ENCODE results near the gene PPP5C. TPM values are rescaled to one million over a fixed set of nuclear protein-coding genes. Genes with fewer than 3 reads are reported as not detected.
"Not testable (repeated sequence)": the region's sequence is repeated elsewhere in the genome, so short reads cannot be mapped to it uniquely, and the experiment has no call there.

Gene PPP5C
- total and polyA plus RNA-seq, 9 of the 15 experiments (the other 6 are each of a cell fraction or from before 2014, with no cell fraction given), result 1.9 to 166 (median 108) TPM

DNA sequence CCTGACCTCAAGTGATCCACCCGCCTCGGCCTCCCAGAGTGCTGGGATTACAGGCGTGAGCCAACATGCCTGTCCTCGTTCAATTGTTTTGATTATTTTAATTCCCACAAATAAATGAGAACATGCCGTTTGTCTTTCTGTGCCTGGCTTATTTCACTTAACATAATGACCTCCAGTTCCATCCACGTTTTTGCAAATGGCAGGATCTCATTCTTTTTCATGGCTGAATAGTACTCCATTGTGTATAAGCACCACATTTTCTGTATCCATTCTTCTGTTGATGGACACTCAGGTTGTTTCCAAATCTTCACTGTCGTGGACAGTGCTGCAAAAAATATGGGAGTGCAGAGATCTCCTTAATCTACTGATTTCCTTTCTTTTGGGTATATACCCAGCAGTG lies 86.6 kb downstream of the PPP5C start:
- H3K79me2 ChIP-seq (ENCODE audit: control insufficient read depth, insufficient read depth, low read length); H3K36me3 ChIP-seq (ENCODE audit: control insufficient read depth, insufficient read depth, low read length); ATAC-seq; H3K27ac ChIP-seq (ENCODE audit: extremely low read depth, low read depth, low read length); DNase-seq (ENCODE audit: extremely low read depth in 1 of 4, low spot score in 3 of 4); H3K4me2 ChIP-seq (ENCODE audit: insufficient read depth, low read length); H2AFZ ChIP-seq (ENCODE audit: low read depth, low read length); H3K9me1 ChIP-seq (ENCODE audit: control insufficient read depth, insufficient read depth, low read length); H3K9me3 ChIP-seq (replicated peaks; ENCODE audit: control insufficient read depth, insufficient read depth, low read depth, low read length); H3K4me3 ChIP-seq; BruUV-seq (replicated peaks); H3K9ac ChIP-seq (ENCODE audit: insufficient read depth in 1 of 2, low read depth in 2 of 2, low read length in 2 of 2); FAIRE-seq; H3K4me1 ChIP-seq (replicated peaks in 1 of 2; ENCODE audit: control insufficient read depth in 2 of 2, insufficient read depth in 2 of 2, low read length in 2 of 2); in situ Hi-C loops (cut with MboI); H4K20me1 ChIP-seq (replicated peaks; ENCODE audit: control insufficient read depth, insufficient read depth, low read length): not testable (repeated sequence)
- TF ChIP-seq ZNF146 (CRISPR knock-in tag; IDR thresholded peaks at IDR 0.05; ENCODE audit: unreplicated experiment) (peak; percentile 97), RBM25 (IDR thresholded peaks at IDR 0.05; ENCODE audit: low read depth, low read length, severe bottlenecking) (peak; percentile 85), KDM1A (IDR thresholded peaks at IDR 0.05) (0 out of 4 replicates have a peak, but pooled peaks of 1 of the 2 experiments have one; percentile 40)
- 23% methylated on average over 7 of the region's 7 CpGs for WGBS (ENCODE audit: insufficient coverage, low coverage, missing lambda C conversion rate)
- ChIA-PET POLR2A (interaction anchor here (1.0 kb wide), 1 partner anchor 17 kb away, joined by 3 read pairs; no protein-coding TSS in a partner anchor), CTCF (ENCODE audit: low intra/inter-chr PET ratio) (interaction anchor here (0.6 kb wide), 1 partner anchor 32 kb away, joined by 4 read pairs; no protein-coding TSS in a partner anchor)
- H3K27me3 ChIP-seq (ENCODE audit: control insufficient read depth in 2 of 2, insufficient read depth in 2 of 2, low read length in 2 of 2), result peaks cover 19 to 21% of the 10 kb centered on the region in 2 experiments
- intact Hi-C loops (cut with micrococcal nuclease), result loop anchor here (2.0 kb wide), 1 partner anchor 29 kb away; no protein-coding TSS in a partner anchor

DNA sequence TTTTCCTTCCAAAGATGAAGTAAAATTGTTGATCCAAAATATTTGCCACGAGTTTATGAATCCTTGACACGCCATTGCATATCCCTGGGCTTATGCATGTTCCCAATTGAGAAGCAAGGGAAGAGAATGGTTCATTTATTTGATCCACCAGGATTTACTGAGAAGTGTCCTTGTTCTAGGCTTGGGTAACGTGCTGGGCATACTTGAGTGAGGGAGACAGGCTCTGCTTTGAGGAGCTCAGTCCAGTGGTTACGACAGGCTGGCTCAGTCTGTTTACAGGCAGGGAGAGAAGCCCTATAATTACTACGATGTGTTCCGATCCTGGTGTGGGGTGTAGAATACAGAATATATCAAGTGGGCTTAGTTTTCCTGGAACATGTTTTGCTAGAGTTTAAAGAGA lies 88.1 kb downstream of the PPP5C start:
- no peak overlapping the region for H3K4me3 ChIP-seq
- H3K27me3 ChIP-seq (ENCODE audit: control insufficient read depth in 2 of 2, insufficient read depth in 2 of 2, low read length in 2 of 2), result peaks cover 10 to 11% of the 10 kb centered on the region in 2 experiments; a peak in 4 of 5 replicates
- ChIA-PET CTCF (ENCODE audit: low intra/inter-chr PET ratio) (interaction anchor here (0.6 kb wide), 1 partner anchor 956 kb away, joined by 7 read pairs; no protein-coding TSS in a partner anchor), POLR2A (interaction anchor here (0.6 to 1.3 kb wide), 2 partner anchors 12 to 14 kb away, joined by 3 to 4 read pairs; no protein-coding TSS in a partner anchor)
- H3K4me2 ChIP-seq (ENCODE audit: insufficient read depth, low read length), result no peak overlapping the region
- TF ChIP-seq CBFB (CRISPR knock-in tag; IDR thresholded peaks at IDR 0.05) (no peak), PHF8 (IDR thresholded peaks at IDR 0.05; ENCODE audit: borderline replicate concordance, low read length) (no peak), GATAD2B (IDR thresholded peaks at IDR 0.05; ENCODE audit: borderline replicate concordance) (no peak)
- TF ChIP-seq, protein P1, sequence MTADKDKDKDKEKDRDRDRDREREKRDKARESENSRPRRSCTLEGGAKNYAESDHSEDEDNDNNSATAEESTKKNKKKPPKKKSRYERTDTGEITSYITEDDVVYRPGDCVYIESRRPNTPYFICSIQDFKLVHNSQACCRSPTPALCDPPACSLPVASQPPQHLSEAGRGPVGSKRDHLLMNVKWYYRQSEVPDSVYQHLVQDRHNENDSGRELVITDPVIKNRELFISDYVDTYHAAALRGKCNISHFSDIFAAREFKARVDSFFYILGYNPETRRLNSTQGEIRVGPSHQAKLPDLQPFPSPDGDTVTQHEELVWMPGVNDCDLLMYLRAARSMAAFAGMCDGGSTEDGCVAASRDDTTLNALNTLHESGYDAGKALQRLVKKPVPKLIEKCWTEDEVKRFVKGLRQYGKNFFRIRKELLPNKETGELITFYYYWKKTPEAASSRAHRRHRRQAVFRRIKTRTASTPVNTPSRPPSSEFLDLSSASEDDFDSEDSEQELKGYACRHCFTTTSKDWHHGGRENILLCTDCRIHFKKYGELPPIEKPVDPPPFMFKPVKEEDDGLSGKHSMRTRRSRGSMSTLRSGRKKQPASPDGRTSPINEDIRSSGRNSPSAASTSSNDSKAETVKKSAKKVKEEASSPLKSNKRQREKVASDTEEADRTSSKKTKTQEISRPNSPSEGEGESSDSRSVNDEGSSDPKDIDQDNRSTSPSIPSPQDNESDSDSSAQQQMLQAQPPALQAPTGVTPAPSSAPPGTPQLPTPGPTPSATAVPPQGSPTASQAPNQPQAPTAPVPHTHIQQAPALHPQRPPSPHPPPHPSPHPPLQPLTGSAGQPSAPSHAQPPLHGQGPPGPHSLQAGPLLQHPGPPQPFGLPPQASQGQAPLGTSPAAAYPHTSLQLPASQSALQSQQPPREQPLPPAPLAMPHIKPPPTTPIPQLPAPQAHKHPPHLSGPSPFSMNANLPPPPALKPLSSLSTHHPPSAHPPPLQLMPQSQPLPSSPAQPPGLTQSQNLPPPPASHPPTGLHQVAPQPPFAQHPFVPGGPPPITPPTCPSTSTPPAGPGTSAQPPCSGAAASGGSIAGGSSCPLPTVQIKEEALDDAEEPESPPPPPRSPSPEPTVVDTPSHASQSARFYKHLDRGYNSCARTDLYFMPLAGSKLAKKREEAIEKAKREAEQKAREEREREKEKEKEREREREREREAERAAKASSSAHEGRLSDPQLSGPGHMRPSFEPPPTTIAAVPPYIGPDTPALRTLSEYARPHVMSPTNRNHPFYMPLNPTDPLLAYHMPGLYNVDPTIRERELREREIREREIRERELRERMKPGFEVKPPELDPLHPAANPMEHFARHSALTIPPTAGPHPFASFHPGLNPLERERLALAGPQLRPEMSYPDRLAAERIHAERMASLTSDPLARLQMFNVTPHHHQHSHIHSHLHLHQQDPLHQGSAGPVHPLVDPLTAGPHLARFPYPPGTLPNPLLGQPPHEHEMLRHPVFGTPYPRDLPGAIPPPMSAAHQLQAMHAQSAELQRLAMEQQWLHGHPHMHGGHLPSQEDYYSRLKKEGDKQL (CRISPR knock-in tag; IDR thresholded peaks at IDR 0.05; ENCODE audit: borderline replicate concordance), result no peak
- intact Hi-C loops (cut with micrococcal nuclease) (no loop called here), in situ Hi-C loops (cut with MboI) (no loop called here)
- H3K36me3 ChIP-seq (ENCODE audit: control insufficient read depth, insufficient read depth, low read length), result no peaks in the 10 kb centered on the region
- WGBS (ENCODE audit: insufficient coverage, low coverage, missing lambda C conversion rate), result 7% methylated on average over 6 of the region's 6 CpGs
- H3K27ac ChIP-seq (ENCODE audit: extremely low read depth, low read depth, low read length), result no peak overlapping the region
- no peaks in the 10 kb centered on the region for H3K9me3 ChIP-seq (replicated peaks; ENCODE audit: control insufficient read depth, insufficient read depth, low read depth, low read length)
- H4K20me1 ChIP-seq (replicated peaks; ENCODE audit: control insufficient read depth, insufficient read depth, low read length), result no peaks in the 10 kb centered on the region
- BruUV-seq (replicated peaks), result no TSS peak
- no peaks in the 10 kb centered on the region for H3K9me1 ChIP-seq (ENCODE audit: control insufficient read depth, insufficient read depth, low read length)
- no peak for DNase-seq (ENCODE audit: extremely low read depth in 1 of 4, low spot score in 3 of 4)
- no peaks in the 10 kb centered on the region for H3K4me1 ChIP-seq (replicated peaks in 1 of 2; ENCODE audit: control insufficient read depth in 2 of 2, insufficient read depth in 2 of 2, low read length in 2 of 2)
- H3K79me2 ChIP-seq (ENCODE audit: control insufficient read depth, insufficient read depth, low read length), result no peaks in the 10 kb centered on the region
- no peak overlapping the region for H3K9ac ChIP-seq (ENCODE audit: insufficient read depth in 1 of 2, low read depth in 2 of 2, low read length in 2 of 2)
- ATAC-seq, result no peak
- H2AFZ ChIP-seq (ENCODE audit: low read depth, low read length), result no peak overlapping the region
- no peak for FAIRE-seq
